SKM-1 (cell line): ENCODE results near the gene REEP3.
"Not testable (repeated sequence)": the region's sequence is repeated elsewhere in the genome, so short reads cannot be mapped to it uniquely, and the experiment has no call there.

Experiments used
- DNase-seq: peaks from one replicate; lab custom pipeline; 2025; ENCODE audit not compliant: unreplicated experiment; lab: John Stamatoyannopoulos, UW

Gene REEP3

GRCh38 chr10:63547628-63548360, 26.6 kb downstream of the REEP3 start:
- DNase-seq, result no peak

- DNase-seq, result no peak
Observed at GRCh38 chr10:63548860-63549259, 27.7 kb downstream of the REEP3 start.

GRCh38 chr10:63549810-63550209, 28.6 kb downstream of the REEP3 start:
- DNase-seq, result no peak

- DNase-seq, result no peak
Observed at GRCh38 chr10:63553031-63553430, 31.8 kb downstream of the REEP3 start.

GRCh38 chr10:63553473-63553872, 32.3 kb downstream of the REEP3 start:
- DNase-seq, result no peak

DNA sequence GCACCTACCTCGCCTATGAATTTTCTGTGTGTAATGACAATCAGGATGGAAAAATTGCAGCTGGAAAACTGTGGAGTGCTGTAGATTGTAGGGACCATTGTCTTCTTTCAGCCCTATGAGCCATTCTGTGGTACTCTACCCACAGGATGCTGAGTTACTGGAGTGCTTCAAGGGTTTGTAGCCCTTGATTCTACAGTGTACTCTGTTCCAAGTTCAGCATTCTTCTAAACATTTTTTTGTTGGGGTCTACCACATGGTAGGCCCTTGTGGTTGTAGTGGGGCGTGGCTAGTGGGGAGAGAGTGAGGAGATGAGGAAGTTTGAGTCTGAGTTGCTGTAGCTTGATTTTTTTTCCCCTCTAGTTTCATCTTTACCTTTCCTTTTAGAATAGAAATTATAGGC, 33.5 kb downstream of the REEP3 start:
- no peak for DNase-seq

GRCh38 chr10:63555330-63555729, 34.1 kb downstream of the REEP3 start:
- no peak for DNase-seq

DNA sequence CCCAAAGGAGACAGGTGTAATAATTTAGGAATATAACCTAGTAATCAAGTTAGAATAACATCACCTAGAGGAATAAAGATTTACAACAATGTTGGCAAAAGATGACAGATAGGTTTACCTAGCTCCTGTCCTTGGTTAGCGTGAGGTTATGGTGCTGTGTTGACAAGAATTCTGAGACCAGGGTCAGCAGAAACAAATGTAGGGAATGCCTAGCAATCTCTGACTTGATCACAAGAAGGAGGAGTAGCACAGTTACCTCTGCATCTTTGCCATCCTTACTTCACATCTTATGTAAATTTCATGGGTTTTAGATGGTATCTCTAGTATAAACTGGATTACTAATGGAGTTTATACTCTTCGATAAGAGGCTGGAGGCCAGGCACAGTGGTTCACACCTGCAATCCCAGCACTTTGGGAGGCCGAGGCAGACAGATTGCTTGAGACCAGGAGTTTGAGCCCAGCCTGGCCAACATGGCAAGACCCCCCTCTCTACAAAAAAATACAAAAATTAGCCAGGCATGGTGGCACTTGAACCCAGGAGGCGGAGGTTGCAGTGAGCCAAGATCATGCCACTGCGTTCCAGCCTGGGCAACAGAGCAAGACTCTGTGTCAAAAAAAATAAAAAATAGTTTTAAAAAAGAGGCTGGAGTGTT, 37.1 kb downstream of the REEP3 start:
- no peak for DNase-seq

DNA sequence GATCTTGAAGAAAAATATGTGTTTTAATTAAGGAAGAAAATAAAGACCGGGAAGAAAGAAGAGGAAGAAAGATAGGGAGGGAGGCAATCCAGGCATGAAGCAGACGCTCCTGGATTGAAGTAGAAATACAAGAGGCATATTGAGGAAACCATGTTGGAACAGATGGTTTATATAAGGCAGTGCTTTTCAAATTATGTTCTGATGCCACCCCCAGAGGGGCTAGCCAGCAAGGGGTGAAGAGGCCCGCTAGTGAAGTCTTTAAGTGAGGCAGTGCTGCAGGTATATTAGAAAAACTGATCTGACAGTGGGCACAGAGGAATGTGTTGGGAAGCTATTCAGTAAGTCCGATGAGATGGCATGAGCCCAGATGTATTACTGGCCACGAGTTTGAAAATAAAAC, 40.1 kb downstream of the REEP3 start:
- no peak for DNase-seq

- DNase-seq, result no peak
Observed at GRCh38 chr10:63562391-63562790, 41.2 kb downstream of the REEP3 start.

GRCh38 chr10:63562857-63563256, 41.7 kb downstream of the REEP3 start:
- DNase-seq, result no peak

- DNase-seq, result no peak
Observed at GRCh38 chr10:63563623-63564022, 42.4 kb downstream of the REEP3 start.

DNA sequence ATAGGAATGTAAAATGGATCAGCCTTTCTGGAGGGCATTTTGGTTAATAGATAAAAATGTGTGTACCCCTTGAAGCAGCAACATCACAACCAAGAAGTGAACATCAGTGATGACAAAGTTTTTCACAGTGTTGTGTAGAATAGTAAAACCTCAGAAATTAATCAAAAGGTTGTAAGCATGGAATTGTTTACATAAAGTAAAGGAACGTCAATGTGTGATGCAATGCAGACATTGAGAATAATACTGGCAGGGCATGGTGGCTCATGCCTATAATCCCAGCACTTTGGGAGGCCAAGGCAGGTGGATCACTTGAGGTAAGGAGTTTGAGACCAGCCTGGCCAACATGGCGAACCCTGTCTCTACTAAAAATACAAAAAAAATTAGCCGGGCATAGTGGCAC, 43.5 kb downstream of the REEP3 start:
- DNase-seq, result not testable (repeated sequence)

DNA sequence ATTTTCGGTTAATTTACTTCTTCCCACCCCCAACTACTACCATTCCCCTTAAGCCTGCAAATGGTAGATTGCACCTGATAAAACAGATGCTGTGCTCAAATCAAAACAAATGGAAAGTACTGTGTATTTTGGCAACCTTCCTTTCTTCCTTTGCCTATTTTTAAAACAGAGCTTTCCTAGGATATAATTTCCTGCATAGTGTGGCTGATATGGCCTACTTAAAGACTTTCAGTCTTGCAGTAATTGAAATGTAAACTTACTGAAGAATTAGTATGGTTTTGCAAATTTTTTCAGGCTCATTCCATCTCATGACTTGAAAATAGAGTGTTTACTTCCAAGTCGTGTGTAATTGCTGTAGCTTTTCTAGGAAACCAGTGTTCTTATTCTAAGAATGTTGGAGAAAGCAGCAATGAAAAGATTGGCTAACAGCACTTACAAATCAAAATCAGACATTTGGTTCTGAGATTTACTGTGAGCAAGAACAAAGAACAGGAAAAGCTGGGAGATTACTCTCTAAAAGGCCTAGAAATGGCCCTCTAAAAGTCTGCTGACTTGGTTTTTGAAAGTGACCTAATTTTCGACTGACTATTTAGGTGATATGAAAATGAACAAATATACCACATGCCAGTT, 52.0 kb downstream of the REEP3 start:
- DNase-seq, result no peak

- DNase-seq, result no peak
Observed at GRCh38 chr10:63574011-63574410, 52.8 kb downstream of the REEP3 start.

- DNase-seq, result no peak
Observed at GRCh38 chr10:63576501-63576900, 55.3 kb downstream of the REEP3 start.

- DNase-seq, result no peak
Observed at GRCh38 chr10:63578501-63578900, 57.3 kb downstream of the REEP3 start.

GRCh38 chr10:63579371-63580014, 58.3 kb downstream of the REEP3 start:
- no peak for DNase-seq

- DNase-seq, result no peak
Observed at GRCh38 chr10:63582690-63583089, 61.5 kb downstream of the REEP3 start.

GRCh38 chr10:63583397-63583796, 62.2 kb downstream of the REEP3 start:
- DNase-seq, result no peak

DNA sequence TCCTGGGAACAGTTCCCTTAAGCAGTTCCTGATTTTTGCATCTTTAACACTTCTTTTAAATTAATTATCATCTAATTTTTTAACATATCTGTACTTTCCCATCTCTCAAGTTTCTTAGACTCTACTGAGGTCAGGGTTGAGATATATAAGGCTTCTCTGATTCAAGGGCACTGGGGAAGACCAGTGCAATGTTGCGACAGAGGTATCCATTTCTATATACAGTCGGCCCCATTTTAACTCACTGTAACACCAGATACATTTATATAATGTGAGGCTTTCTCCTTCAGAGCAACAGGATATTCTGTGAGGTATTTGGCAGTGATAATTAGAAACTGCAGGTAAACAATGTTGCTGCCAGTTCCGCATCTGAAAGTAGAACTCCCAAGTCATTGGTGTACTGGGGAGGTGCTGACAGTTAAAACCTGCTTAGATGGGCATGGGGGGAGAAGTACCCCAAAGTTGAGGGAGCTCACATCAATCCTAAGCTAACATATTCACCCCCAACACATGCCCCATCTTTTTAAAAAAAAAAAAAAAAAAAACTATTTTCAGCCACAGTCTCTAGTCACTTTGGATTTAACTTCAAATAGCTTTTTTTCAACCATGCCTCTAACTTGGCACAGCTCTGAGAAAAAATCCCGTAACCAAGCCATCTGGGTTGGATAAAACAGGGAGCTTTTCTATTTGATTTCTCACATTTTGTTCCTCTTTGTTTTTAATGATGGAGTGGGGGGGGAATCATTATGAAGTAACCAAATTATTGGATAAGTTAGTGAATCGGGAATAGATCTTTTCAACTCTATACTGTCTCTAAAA, 62.9 kb downstream of the REEP3 start:
- DNase-seq, result no peak
